ENCODE results near the gene TMSB10. TPM values are rescaled to one million over a fixed set of nuclear protein-coding genes. Genes with fewer than 3 reads are reported as not detected.
A peak's percentile ranks its signal among the peaks of the same experiment; 100 is the strongest.
"Not testable (repeated sequence)": the region's sequence is repeated elsewhere in the genome, so short reads cannot be mapped to it uniquely, and the experiment has no call there.

The TMSB10 gene
- total and polyA plus RNA-seq, 2 donors (not counting 1 experiment from before 2014, with no cell fraction given), result 7,414 to 8,130 TPM

DNA sequence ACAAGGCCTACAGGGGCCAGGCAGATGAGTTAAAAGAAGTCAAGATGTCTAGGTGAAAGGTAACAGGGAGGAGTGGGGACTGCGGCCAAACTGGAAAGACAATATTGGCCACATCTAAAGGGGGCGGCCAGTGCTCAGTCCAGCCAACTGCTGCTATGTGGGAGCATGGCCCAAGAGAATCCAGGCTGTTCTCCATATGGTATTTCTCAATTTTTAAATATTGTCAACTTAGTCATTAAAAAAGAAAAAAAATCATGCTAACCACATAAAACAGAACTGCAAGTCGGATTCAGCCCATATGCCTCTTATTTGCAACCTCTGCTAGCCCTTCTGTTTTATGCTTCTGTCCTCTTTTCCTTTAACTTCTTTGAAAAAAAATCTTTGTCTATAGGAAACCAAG, 39.3 kb upstream of the TMSB10 start:
- TF ChIP-seq, protein P1, sequence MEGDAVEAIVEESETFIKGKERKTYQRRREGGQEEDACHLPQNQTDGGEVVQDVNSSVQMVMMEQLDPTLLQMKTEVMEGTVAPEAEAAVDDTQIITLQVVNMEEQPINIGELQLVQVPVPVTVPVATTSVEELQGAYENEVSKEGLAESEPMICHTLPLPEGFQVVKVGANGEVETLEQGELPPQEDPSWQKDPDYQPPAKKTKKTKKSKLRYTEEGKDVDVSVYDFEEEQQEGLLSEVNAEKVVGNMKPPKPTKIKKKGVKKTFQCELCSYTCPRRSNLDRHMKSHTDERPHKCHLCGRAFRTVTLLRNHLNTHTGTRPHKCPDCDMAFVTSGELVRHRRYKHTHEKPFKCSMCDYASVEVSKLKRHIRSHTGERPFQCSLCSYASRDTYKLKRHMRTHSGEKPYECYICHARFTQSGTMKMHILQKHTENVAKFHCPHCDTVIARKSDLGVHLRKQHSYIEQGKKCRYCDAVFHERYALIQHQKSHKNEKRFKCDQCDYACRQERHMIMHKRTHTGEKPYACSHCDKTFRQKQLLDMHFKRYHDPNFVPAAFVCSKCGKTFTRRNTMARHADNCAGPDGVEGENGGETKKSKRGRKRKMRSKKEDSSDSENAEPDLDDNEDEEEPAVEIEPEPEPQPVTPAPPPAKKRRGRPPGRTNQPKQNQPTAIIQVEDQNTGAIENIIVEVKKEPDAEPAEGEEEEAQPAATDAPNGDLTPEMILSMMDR (conservative IDR thresholded peaks at IDR 0.05 in 1 of 2, IDR thresholded peaks at IDR 0.05 in 1 of 2; ENCODE audit: low read depth in 1 of 2, low read length in 2 of 2), result no peak
- TF ChIP-seq EZH2 (IDR thresholded peaks at IDR 0.05; ENCODE audit: low read length, missing control alignments), result no peak
- no peaks in the 10 kb centered on the region for H3K36me3 ChIP-seq (ENCODE audit: control insufficient read depth, insufficient read depth, low read length)
- H3K9ac ChIP-seq (ENCODE audit: insufficient read depth, low read length), result no peak overlapping the region
- no peak overlapping the region for H3K4me3 ChIP-seq (replicated peaks in 1 of 4; ENCODE audit: control extremely low read depth in 1 of 4, insufficient read depth in 1 of 4, low read depth in 3 of 4, low read length in 4 of 4)
- no peaks in the 10 kb centered on the region for H3K4me1 ChIP-seq (ENCODE audit: control insufficient read depth, extremely low read depth, insufficient read depth, low read length)
- no peaks in the 10 kb centered on the region for H3K79me2 ChIP-seq (ENCODE audit: control insufficient read depth, insufficient read depth, low read length)
- no peak overlapping the region for H3K4me2 ChIP-seq (ENCODE audit: extremely low read depth, insufficient read depth, low read length)
- no peaks in the 10 kb centered on the region for H3K9me3 ChIP-seq (ENCODE audit: control insufficient read depth, insufficient read depth, low read depth, low read length)
- peak in 1 of 2 donors; percentile 73 for DNase-seq (ENCODE audit: low read depth in 2 of 2)
- H3K27ac ChIP-seq (ENCODE audit: insufficient read depth, low read length), result no peak overlapping the region
- H2AFZ ChIP-seq (ENCODE audit: low read length), result no peak overlapping the region
- no peaks in the 10 kb centered on the region for H3K27me3 ChIP-seq (ENCODE audit: control insufficient read depth, insufficient read depth, low read length)
- no peaks in the 10 kb centered on the region for H4K20me1 ChIP-seq (ENCODE audit: control insufficient read depth, extremely low read depth, insufficient read depth, low read length)

- H3K27ac ChIP-seq (ENCODE audit: insufficient read depth, low read length); H3K79me2 ChIP-seq (ENCODE audit: control insufficient read depth, insufficient read depth, low read length); H3K9me3 ChIP-seq (ENCODE audit: control insufficient read depth, insufficient read depth, low read depth, low read length); H3K36me3 ChIP-seq (ENCODE audit: control insufficient read depth, insufficient read depth, low read length); H3K9ac ChIP-seq (ENCODE audit: insufficient read depth, low read length); H4K20me1 ChIP-seq (ENCODE audit: control insufficient read depth, extremely low read depth, insufficient read depth, low read length); H3K4me3 ChIP-seq (replicated peaks in 1 of 4; ENCODE audit: control extremely low read depth in 1 of 4, insufficient read depth in 1 of 4, low read depth in 3 of 4, low read length in 4 of 4); H3K27me3 ChIP-seq (ENCODE audit: control insufficient read depth, insufficient read depth, low read length); DNase-seq (ENCODE audit: low read depth in 2 of 2); H2AFZ ChIP-seq (ENCODE audit: low read length); H3K4me1 ChIP-seq (ENCODE audit: control insufficient read depth, extremely low read depth, insufficient read depth, low read length); H3K4me2 ChIP-seq (ENCODE audit: extremely low read depth, insufficient read depth, low read length): not testable (repeated sequence)
Measured at GRCh38 chr2:84868327-84868726, 37.1 kb upstream of the TMSB10 start.

GRCh38 chr2:84870306-84870705, 35.1 kb upstream of the TMSB10 start:
- H3K9me3 ChIP-seq (ENCODE audit: control insufficient read depth, insufficient read depth, low read depth, low read length), result no peaks in the 10 kb centered on the region
- H3K4me2 ChIP-seq (ENCODE audit: extremely low read depth, insufficient read depth, low read length), result no peak overlapping the region
- no peaks in the 10 kb centered on the region for H4K20me1 ChIP-seq (ENCODE audit: control insufficient read depth, extremely low read depth, insufficient read depth, low read length)
- no peaks in the 10 kb centered on the region for H3K79me2 ChIP-seq (ENCODE audit: control insufficient read depth, insufficient read depth, low read length)
- H3K4me1 ChIP-seq (ENCODE audit: control insufficient read depth, extremely low read depth, insufficient read depth, low read length), result no peaks in the 10 kb centered on the region
- H3K27ac ChIP-seq (ENCODE audit: insufficient read depth, low read length), result no peak overlapping the region
- no peak for DNase-seq (ENCODE audit: low read depth in 2 of 2)
- no peak for TF ChIP-seq EZH2 (IDR thresholded peaks at IDR 0.05; ENCODE audit: low read length, missing control alignments)
- TF ChIP-seq, protein P1 (conservative IDR thresholded peaks at IDR 0.05 in 1 of 2, IDR thresholded peaks at IDR 0.05 in 1 of 2; ENCODE audit: low read depth in 1 of 2, low read length in 2 of 2), result no peak
- H3K9ac ChIP-seq (ENCODE audit: insufficient read depth, low read length), result no peak overlapping the region
- no peaks in the 10 kb centered on the region for H3K36me3 ChIP-seq (ENCODE audit: control insufficient read depth, insufficient read depth, low read length)
- no peak overlapping the region for H3K4me3 ChIP-seq (replicated peaks in 1 of 4; ENCODE audit: control extremely low read depth in 1 of 4, insufficient read depth in 1 of 4, low read depth in 3 of 4, low read length in 4 of 4)
- no peaks in the 10 kb centered on the region for H3K27me3 ChIP-seq (ENCODE audit: control insufficient read depth, insufficient read depth, low read length)
- H2AFZ ChIP-seq (ENCODE audit: low read length), result no peak overlapping the region

DNA sequence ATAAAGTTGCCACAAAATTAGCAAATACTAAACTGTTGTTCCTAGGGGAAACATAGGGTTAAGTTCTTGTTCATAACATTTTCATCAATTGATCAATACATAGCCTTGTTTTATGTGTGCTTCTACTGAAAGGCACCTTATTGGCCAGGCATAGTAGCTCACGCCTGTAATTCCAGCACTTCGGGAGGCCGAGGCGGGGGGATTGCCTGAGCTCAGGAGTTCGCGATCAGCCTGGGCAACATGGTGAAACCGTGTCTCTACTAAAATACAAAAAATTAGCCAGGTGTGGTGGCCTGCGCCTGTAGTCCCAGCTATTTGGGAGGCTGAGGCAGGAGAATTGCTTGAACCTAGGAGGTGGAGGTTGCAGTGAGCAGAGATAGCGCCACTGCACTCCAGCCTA, 32.8 kb upstream of the TMSB10 start:
- not testable (repeated sequence) for H3K27me3 ChIP-seq (ENCODE audit: control insufficient read depth, insufficient read depth, low read length); H3K27ac ChIP-seq (ENCODE audit: insufficient read depth, low read length); H3K79me2 ChIP-seq (ENCODE audit: control insufficient read depth, insufficient read depth, low read length); H3K4me1 ChIP-seq (ENCODE audit: control insufficient read depth, extremely low read depth, insufficient read depth, low read length); H3K4me2 ChIP-seq (ENCODE audit: extremely low read depth, insufficient read depth, low read length); H2AFZ ChIP-seq (ENCODE audit: low read length); H3K9ac ChIP-seq (ENCODE audit: insufficient read depth, low read length); H4K20me1 ChIP-seq (ENCODE audit: control insufficient read depth, extremely low read depth, insufficient read depth, low read length); H3K36me3 ChIP-seq (ENCODE audit: control insufficient read depth, insufficient read depth, low read length); H3K4me3 ChIP-seq (replicated peaks in 1 of 4; ENCODE audit: control extremely low read depth in 1 of 4, insufficient read depth in 1 of 4, low read depth in 3 of 4, low read length in 4 of 4); H3K9me3 ChIP-seq (ENCODE audit: control insufficient read depth, insufficient read depth, low read depth, low read length); DNase-seq (ENCODE audit: low read depth in 2 of 2)
